Measurements from ENCODE around the gene IGF2BP2. TPM values are rescaled to one million over a fixed set of nuclear protein-coding genes. Genes with fewer than 3 reads are reported as not detected.
"Not testable (repeated sequence)": the region's sequence is repeated elsewhere in the genome, so short reads cannot be mapped to it uniquely, and the experiment has no call there.

Gene IGF2BP2
- total and polyA plus RNA-seq, 2 donors from 2014 or later: 7.7 to 26.9 TPM

DNA sequence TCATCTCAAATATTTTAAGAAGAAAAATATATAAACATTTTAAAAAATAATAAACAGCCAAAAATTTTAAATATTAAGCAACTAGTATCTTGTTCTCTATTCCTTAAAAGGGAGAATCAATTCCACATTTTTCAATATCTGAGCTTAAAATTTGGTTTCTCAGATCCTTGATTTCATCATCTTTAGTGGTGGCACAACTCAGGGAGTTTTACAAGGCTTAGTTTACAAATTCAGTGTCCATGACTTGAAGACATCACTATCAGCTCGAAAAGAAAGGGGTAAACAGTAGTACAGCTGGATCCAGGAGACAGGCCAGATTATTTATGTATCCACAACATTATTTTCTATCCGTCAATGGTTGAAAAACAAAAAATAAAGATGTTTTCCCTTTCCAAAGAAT is 11.6 kb downstream of the IGF2BP2 start:
- H3K9me3 ChIP-seq (ENCODE audit: control insufficient read depth in 2 of 3, insufficient read depth in 1 of 3, low read length in 3 of 3): no peaks in the 10 kb centered on the region
- no peak overlapping the region for H3K4me3 ChIP-seq (ENCODE audit: low read length in 3 of 3)
- no peak for FAIRE-seq
- no peaks in the 10 kb centered on the region for H3K36me3 ChIP-seq (ENCODE audit: control insufficient read depth in 2 of 3, insufficient read depth in 3 of 3, low read length in 3 of 3)
- H3K27me3 ChIP-seq (ENCODE audit: control insufficient read depth, insufficient read depth, low read length): no peaks in the 10 kb centered on the region
- TF ChIP-seq, protein P1, sequence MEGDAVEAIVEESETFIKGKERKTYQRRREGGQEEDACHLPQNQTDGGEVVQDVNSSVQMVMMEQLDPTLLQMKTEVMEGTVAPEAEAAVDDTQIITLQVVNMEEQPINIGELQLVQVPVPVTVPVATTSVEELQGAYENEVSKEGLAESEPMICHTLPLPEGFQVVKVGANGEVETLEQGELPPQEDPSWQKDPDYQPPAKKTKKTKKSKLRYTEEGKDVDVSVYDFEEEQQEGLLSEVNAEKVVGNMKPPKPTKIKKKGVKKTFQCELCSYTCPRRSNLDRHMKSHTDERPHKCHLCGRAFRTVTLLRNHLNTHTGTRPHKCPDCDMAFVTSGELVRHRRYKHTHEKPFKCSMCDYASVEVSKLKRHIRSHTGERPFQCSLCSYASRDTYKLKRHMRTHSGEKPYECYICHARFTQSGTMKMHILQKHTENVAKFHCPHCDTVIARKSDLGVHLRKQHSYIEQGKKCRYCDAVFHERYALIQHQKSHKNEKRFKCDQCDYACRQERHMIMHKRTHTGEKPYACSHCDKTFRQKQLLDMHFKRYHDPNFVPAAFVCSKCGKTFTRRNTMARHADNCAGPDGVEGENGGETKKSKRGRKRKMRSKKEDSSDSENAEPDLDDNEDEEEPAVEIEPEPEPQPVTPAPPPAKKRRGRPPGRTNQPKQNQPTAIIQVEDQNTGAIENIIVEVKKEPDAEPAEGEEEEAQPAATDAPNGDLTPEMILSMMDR (IDR thresholded peaks at IDR 0.05; ENCODE audit: borderline replicate concordance, extremely low read depth, insufficient read depth): no peak
- H3K27ac ChIP-seq (ENCODE audit: low read depth in 2 of 2, low read length in 2 of 2): no peak overlapping the region
- no peak for DNase-seq
- peaks cover 0 to 15% (median 2%) of the 10 kb centered on the region in 3 donors for H3K4me1 ChIP-seq (ENCODE audit: control insufficient read depth in 2 of 3, insufficient read depth in 2 of 3, low read depth in 1 of 3, low read length in 3 of 3)
- H3K9ac ChIP-seq (ENCODE audit: low read length in 3 of 3): no peak overlapping the region
- intact Hi-C loops (cut with DNase I): no loop called here

DNA sequence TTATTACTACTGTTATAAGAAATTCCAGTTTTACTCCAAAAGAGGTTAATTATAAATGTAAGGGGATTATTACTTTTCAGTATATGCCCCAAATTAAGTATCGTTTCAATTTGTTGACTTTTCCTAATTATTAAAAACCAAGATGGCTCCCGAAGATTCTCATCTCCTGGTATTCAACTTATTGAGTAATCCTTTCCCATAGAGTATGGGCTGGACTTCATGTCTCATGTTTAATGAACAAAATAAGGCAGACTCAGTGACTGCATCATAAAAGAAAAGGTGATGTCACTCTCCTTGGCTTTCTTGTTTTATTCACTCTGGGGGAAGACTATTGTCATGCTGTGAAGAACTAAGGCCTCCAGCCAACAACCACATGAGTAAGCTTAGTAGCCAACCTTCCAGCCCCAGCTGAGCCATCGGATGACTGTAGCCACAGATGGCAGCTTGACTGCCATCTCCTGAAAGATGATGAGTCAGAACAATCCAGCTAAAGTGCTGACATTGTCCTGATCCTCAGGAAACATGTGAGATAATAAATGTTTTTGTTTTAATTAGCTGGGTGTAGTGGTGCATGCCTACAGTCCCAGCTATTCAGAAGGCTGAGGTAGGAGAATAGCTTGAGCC is 17.3 kb downstream of the IGF2BP2 start:
- FAIRE-seq: no peak
- H3K9me3 ChIP-seq (ENCODE audit: control insufficient read depth in 2 of 3, insufficient read depth in 1 of 3, low read length in 3 of 3): no peaks in the 10 kb centered on the region
- intact Hi-C loops (cut with DNase I): no loop called here
- TF ChIP-seq, protein P1 (IDR thresholded peaks at IDR 0.05; ENCODE audit: borderline replicate concordance, extremely low read depth, insufficient read depth): no peak
- no peak overlapping the region for H3K27ac ChIP-seq (ENCODE audit: low read depth in 2 of 2, low read length in 2 of 2)
- H3K4me3 ChIP-seq (ENCODE audit: low read length in 3 of 3): no peak overlapping the region
- no peak for DNase-seq
- H3K9ac ChIP-seq (ENCODE audit: low read length in 3 of 3): no peak overlapping the region
- no peaks in the 10 kb centered on the region for H3K4me1 ChIP-seq (ENCODE audit: control insufficient read depth in 2 of 3, insufficient read depth in 2 of 3, low read depth in 1 of 3, low read length in 3 of 3)
- no peaks in the 10 kb centered on the region for H3K36me3 ChIP-seq (ENCODE audit: control insufficient read depth in 2 of 3, insufficient read depth in 3 of 3, low read length in 3 of 3)
- no peaks in the 10 kb centered on the region for H3K27me3 ChIP-seq (ENCODE audit: control insufficient read depth, insufficient read depth, low read length)

DNA sequence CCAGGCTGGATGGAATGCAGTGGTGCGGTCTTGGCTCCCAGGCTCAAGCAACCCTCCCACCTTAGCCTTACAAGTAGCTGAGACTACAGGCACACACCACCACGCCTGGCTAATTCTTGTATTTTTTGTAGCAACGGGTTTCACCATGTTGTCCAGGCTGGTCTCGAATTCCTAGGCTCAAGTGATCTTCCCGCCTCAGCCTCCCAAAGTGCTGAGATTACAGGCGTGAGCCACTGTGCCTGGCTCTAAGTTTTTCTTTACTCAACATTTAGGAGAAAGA is 26.1 kb downstream of the IGF2BP2 start:
- H3K27ac ChIP-seq (ENCODE audit: low read depth in 2 of 2, low read length in 2 of 2); H3K4me3 ChIP-seq (ENCODE audit: low read length in 3 of 3); H3K27me3 ChIP-seq (ENCODE audit: control insufficient read depth, insufficient read depth, low read length); H3K9ac ChIP-seq (ENCODE audit: low read length in 3 of 3); H3K9me3 ChIP-seq (ENCODE audit: control insufficient read depth in 2 of 3, insufficient read depth in 1 of 3, low read length in 3 of 3); H3K4me1 ChIP-seq (ENCODE audit: control insufficient read depth in 2 of 3, insufficient read depth in 2 of 3, low read depth in 1 of 3, low read length in 3 of 3); intact Hi-C loops (cut with DNase I); H3K36me3 ChIP-seq (ENCODE audit: control insufficient read depth in 2 of 3, insufficient read depth in 3 of 3, low read length in 3 of 3); FAIRE-seq: not testable (repeated sequence)
- peak in 1 of 5 donors; percentile 47 for DNase-seq

DNA sequence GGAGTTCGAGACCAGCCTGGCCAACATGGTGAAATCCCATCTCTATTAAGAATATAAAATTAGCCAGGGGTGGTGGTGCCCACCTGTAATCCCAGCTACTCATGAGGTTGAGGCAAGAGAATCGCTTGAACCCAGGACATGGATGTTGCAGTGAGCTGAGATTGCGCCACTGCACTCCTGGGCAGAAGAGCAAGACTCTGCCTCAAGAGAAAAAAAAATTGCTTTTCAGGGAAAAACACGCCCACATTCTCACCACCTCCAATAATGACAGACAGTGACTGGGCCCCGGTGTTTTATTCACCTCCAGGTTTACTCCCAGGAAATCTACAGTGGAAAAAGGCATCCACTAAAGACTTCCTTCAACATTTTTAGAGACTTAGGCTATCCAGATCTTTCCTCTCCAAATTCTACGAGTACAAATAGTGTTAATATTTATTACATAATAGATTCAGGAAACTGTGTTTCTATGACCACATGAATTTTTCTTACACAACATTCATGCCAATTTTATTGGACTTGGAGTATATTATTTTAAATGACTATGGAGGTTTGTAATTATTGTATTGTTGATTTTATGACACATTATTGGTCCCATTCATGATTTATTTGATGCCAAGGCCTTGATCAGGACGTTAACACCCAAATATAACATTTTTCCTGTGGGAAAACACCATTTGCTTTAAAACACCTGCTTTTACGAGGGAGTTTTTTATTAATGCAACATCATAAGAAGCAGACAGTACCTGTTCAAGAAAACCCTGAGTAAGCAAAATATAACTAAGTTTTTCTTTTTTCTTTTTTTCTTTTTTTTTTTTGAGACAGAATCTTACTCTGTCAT is 26.6 kb downstream of the IGF2BP2 start:
- Histone ChIP-seq H3K27me3 (ENCODE audit: control insufficient read depth, insufficient read depth, low read length) (no peaks in the 10 kb centered on the region), H3K9ac (ENCODE audit: low read length in 3 of 3) (no peak overlapping the region), H3K4me1 (ENCODE audit: control insufficient read depth in 2 of 3, insufficient read depth in 2 of 3, low read depth in 1 of 3, low read length in 3 of 3) (no peaks in the 10 kb centered on the region), H3K36me3 (ENCODE audit: control insufficient read depth in 2 of 3, insufficient read depth in 3 of 3, low read length in 3 of 3) (no peaks in the 10 kb centered on the region), H3K4me3 (ENCODE audit: low read length in 3 of 3) (no peak overlapping the region), H3K27ac (ENCODE audit: low read depth in 2 of 2, low read length in 2 of 2) (no peak overlapping the region), H3K9me3 (ENCODE audit: control insufficient read depth in 2 of 3, insufficient read depth in 1 of 3, low read length in 3 of 3) (no peaks in the 10 kb centered on the region)
- DNase-seq (no peak), FAIRE-seq (no peak)
- intact Hi-C loops (cut with DNase I): no loop called here
- TF ChIP-seq, protein P1 (IDR thresholded peaks at IDR 0.05; ENCODE audit: borderline replicate concordance, extremely low read depth, insufficient read depth): no peak

All from kidney (tissue), 14 donors.